C4-2B (cell line): ENCODE measurements around the gene ATAT1.

Experiments
- H3K27ac ChIP-seq: fragments of 450-650 bp; 2 replicates; pipeline ENCODE4 v1.5.1; 2017
- ZFX ChIP-seq: fragments of 450-650 bp; IDR thresholded peaks from 2 replicates; pipeline ENCODE4 v1.6.1; 2017
- TF ChIP-seq, protein P1 (sequence below): fragments of 450-650 bp; conservative IDR thresholded peaks from 2 replicates; pipeline ENCODE4 v1.5.1; 2017; ENCODE audit warnings: mild to moderate bottlenecking

ATAT1 gene

GRCh38 chr6:30614044-30614842 is 12.4 kb upstream of the ATAT1 start:
- TF ChIP-seq, protein P1, sequence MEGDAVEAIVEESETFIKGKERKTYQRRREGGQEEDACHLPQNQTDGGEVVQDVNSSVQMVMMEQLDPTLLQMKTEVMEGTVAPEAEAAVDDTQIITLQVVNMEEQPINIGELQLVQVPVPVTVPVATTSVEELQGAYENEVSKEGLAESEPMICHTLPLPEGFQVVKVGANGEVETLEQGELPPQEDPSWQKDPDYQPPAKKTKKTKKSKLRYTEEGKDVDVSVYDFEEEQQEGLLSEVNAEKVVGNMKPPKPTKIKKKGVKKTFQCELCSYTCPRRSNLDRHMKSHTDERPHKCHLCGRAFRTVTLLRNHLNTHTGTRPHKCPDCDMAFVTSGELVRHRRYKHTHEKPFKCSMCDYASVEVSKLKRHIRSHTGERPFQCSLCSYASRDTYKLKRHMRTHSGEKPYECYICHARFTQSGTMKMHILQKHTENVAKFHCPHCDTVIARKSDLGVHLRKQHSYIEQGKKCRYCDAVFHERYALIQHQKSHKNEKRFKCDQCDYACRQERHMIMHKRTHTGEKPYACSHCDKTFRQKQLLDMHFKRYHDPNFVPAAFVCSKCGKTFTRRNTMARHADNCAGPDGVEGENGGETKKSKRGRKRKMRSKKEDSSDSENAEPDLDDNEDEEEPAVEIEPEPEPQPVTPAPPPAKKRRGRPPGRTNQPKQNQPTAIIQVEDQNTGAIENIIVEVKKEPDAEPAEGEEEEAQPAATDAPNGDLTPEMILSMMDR: no peak
- no peak for TF ChIP-seq ZFX
- H3K27ac ChIP-seq: peak overlapping the region; percentile 60; the same call in 1 of the 2 replicates

DNA sequence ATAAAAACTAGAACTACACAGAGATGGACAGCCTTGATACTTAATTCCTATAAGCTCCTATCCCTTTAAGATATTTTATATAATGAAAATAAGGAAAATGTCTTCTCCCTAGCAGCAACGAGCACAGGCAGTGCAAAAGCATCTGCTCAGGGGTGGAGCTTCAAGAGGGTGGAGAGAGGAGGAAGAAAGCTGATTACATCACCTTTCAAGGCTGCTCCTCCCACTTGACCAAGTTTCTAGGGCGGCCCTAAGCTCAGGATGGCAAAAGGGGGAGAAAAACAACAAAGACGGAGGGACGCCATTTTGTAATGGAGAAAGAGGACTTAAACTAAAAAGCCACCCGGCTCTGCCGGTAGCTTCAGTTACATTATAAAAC is 11.8 kb upstream of the ATAT1 start:
- peak overlapping the region; percentile 60; the same call in 1 of the 2 replicates for H3K27ac ChIP-seq
- TF ChIP-seq, protein P1: no peak
- no peak for TF ChIP-seq ZFX

- TF ChIP-seq ZFX: no peak
- TF ChIP-seq, protein P1: no peak
- H3K27ac ChIP-seq: peak overlapping the region; percentile 60; the same call in 1 of the 2 replicates
Observed at GRCh38 chr6:30615219-30615957, 11.3 kb upstream of the ATAT1 start.

- peak overlapping the region; percentile 87 for H3K27ac ChIP-seq
- no peak for TF ChIP-seq ZFX
- TF ChIP-seq, protein P1: no peak
Observed at GRCh38 chr6:30615958-30616810, 10.5 kb upstream of the ATAT1 start.

GRCh38 chr6:30616811-30617564 is 9.7 kb upstream of the ATAT1 start, which contains the start of gene PPP1R10:
PPP1R10 (minus strand) TSS chr6:30617243; CDS start chr6:30609944, 7,299 bp downstream.
- no peak for TF ChIP-seq ZFX
- TF ChIP-seq, protein P1: no peak
- peak within 1 kb of the TSS; percentile 87 for H3K27ac ChIP-seq

- TF ChIP-seq ZFX: no peak
- TF ChIP-seq, protein P1: no peak
- H3K27ac ChIP-seq: peak within 1 kb of the TSS; percentile 87
Observed at GRCh38 chr6:30617565-30618269, 9.0 kb upstream of the ATAT1 start, which contains the start of gene MRPS18B. MRPS18B (plus strand) TSS chr6:30617840; CDS start chr6:30617866, 26 bp downstream.
